GM18520 (cell line): ENCODE data around the gene CHST12.
"Not testable (repeated sequence)": the region's sequence is repeated elsewhere in the genome, so short reads cannot be mapped to it uniquely, and the experiment has no call there.

ENCODE experiments used
- ATAC-seq: cut with Tn5 transposase; IDR thresholded peaks from one replicate; pipeline ENCODE4 v1.9.1; 2021; ENCODE audit not compliant: unreplicated experiment

Gene CHST12

GRCh38 chr7:2435146-2435545 is 31.7 kb downstream of the CHST12 start:
- ATAC-seq: no peak

GRCh38 chr7:2436341-2437104 is 33.1 kb downstream of the CHST12 start:
- no peak for ATAC-seq

- ATAC-seq: no peak
Observed at GRCh38 chr7:2437136-2437535, 33.7 kb downstream of the CHST12 start.

- ATAC-seq: no peak
Observed at GRCh38 chr7:2437537-2438148, 34.2 kb downstream of the CHST12 start.

- no peak for ATAC-seq
Observed at GRCh38 chr7:2438186-2438585, 34.8 kb downstream of the CHST12 start.

GRCh38 chr7:2438775-2439174 is 35.4 kb downstream of the CHST12 start:
- ATAC-seq: no peak

- ATAC-seq: no peak
Observed at GRCh38 chr7:2440608-2441245, 37.3 kb downstream of the CHST12 start.

GRCh38 chr7:2441430-2442058 is 38.1 kb downstream of the CHST12 start:
- no peak for ATAC-seq

GRCh38 chr7:2443491-2443890 is 40.1 kb downstream of the CHST12 start:
- no peak for ATAC-seq

- ATAC-seq: no peak
Observed at GRCh38 chr7:2444476-2444875, 41.1 kb downstream of the CHST12 start.

- no peak for ATAC-seq
Observed at GRCh38 chr7:2445047-2445446, 41.6 kb downstream of the CHST12 start.

- no peak for ATAC-seq
Observed at GRCh38 chr7:2445898-2446555, 42.6 kb downstream of the CHST12 start.

GRCh38 chr7:2446676-2447075 is 43.3 kb downstream of the CHST12 start:
- ATAC-seq: no peak

- no peak for ATAC-seq
Observed at GRCh38 chr7:2450198-2451107, 47.0 kb downstream of the CHST12 start.

GRCh38 chr7:2451171-2452073 is 48.0 kb downstream of the CHST12 start:
- no peak for ATAC-seq

- no peak for ATAC-seq
Observed at GRCh38 chr7:2452074-2452507, 48.7 kb downstream of the CHST12 start.

- no peak for ATAC-seq
Observed at GRCh38 chr7:2452643-2453270, 49.3 kb downstream of the CHST12 start.

GRCh38 chr7:2453849-2454248 is 50.4 kb downstream of the CHST12 start:
- not testable (repeated sequence) for ATAC-seq

GRCh38 chr7:2459674-2460073 is 56.3 kb downstream of the CHST12 start:
- ATAC-seq: no peak
